ENCODE results near the gene HEXIM1. TPM values are rescaled to one million over a fixed set of nuclear protein-coding genes. Genes with fewer than 3 reads are reported as not detected.

Gene HEXIM1
- total RNA-seq, 1 experiment from 2014 or later, result 59.1 TPM

DNA sequence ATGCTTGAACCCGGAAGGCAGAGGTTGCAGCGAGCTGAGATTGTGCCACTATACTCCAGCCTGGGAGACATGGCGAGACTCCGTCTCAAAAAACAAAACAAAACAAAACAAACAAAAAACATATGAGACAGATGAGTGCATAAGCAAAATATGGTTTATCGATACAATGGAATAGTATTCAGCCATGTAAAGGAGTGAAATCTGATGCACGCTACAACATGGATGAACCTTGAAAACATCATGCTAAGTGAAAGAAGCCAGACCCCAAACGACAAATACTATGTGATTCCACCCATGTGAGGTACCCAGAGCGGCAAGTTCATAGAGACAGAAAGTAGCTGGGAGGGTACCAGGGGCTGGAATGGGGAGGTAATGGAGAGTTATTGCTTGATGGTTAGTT, 22.8 kb upstream of the HEXIM1 start:
- TF ChIP-seq TCF7L2 (IDR thresholded peaks at IDR 0.05; ENCODE audit: low read depth, low read length) (no peak), POLR2AphosphoS5 (IDR thresholded peaks at IDR 0.05; ENCODE audit: low read depth, low read length) (no peak), SIN3A (IDR thresholded peaks at IDR 0.05; ENCODE audit: borderline replicate concordance, insufficient read depth, low read depth, low read length) (no peak)
- TF ChIP-seq, protein P1, sequence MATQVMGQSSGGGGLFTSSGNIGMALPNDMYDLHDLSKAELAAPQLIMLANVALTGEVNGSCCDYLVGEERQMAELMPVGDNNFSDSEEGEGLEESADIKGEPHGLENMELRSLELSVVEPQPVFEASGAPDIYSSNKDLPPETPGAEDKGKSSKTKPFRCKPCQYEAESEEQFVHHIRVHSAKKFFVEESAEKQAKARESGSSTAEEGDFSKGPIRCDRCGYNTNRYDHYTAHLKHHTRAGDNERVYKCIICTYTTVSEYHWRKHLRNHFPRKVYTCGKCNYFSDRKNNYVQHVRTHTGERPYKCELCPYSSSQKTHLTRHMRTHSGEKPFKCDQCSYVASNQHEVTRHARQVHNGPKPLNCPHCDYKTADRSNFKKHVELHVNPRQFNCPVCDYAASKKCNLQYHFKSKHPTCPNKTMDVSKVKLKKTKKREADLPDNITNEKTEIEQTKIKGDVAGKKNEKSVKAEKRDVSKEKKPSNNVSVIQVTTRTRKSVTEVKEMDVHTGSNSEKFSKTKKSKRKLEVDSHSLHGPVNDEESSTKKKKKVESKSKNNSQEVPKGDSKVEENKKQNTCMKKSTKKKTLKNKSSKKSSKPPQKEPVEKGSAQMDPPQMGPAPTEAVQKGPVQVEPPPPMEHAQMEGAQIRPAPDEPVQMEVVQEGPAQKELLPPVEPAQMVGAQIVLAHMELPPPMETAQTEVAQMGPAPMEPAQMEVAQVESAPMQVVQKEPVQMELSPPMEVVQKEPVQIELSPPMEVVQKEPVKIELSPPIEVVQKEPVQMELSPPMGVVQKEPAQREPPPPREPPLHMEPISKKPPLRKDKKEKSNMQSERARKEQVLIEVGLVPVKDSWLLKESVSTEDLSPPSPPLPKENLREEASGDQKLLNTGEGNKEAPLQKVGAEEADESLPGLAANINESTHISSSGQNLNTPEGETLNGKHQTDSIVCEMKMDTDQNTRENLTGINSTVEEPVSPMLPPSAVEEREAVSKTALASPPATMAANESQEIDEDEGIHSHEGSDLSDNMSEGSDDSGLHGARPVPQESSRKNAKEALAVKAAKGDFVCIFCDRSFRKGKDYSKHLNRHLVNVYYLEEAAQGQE (IDR thresholded peaks at IDR 0.05; ENCODE audit: insufficient read depth in 1 of 2, low read depth in 2 of 2, low read length in 1 of 2), result no peak
- TF ChIP-seq, protein P2, sequence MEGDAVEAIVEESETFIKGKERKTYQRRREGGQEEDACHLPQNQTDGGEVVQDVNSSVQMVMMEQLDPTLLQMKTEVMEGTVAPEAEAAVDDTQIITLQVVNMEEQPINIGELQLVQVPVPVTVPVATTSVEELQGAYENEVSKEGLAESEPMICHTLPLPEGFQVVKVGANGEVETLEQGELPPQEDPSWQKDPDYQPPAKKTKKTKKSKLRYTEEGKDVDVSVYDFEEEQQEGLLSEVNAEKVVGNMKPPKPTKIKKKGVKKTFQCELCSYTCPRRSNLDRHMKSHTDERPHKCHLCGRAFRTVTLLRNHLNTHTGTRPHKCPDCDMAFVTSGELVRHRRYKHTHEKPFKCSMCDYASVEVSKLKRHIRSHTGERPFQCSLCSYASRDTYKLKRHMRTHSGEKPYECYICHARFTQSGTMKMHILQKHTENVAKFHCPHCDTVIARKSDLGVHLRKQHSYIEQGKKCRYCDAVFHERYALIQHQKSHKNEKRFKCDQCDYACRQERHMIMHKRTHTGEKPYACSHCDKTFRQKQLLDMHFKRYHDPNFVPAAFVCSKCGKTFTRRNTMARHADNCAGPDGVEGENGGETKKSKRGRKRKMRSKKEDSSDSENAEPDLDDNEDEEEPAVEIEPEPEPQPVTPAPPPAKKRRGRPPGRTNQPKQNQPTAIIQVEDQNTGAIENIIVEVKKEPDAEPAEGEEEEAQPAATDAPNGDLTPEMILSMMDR (IDR thresholded peaks at IDR 0.05), result no peak
- DNase-seq (ENCODE audit: low read depth, low spot score) (no peak), ATAC-seq (no peak)
- no peaks in the 10 kb centered on the region for H3K36me3 ChIP-seq (ENCODE audit: control insufficient read depth, insufficient read depth, low read length)
- peaks cover 68% of the 10 kb centered on the region for H3K4me1 ChIP-seq (ENCODE audit: control insufficient read depth, insufficient read depth, low read length)
- ChIA-PET CTCF (no interaction called here), POLR2A (no interaction called here)
- peak overlapping the region; percentile 69 for H3K27ac ChIP-seq (ENCODE audit: low read length)
- no peak overlapping the region for H3K4me3 ChIP-seq (ENCODE audit: low read depth in 2 of 2, low read length in 2 of 2)
- H3K9me3 ChIP-seq (ENCODE audit: control insufficient read depth, insufficient read depth, low read depth, low read length), result no peaks in the 10 kb centered on the region
- in situ Hi-C loops (cut with HindIII; ENCODE audit: low pct_unique_long_range_greater_than_20kb, low sequenced_read_pairs) (no loop called here), intact Hi-C loops (cut with micrococcal nuclease; ENCODE audit: unreplicated experiment) (no loop called here)
- no peaks in the 10 kb centered on the region for H3K27me3 ChIP-seq (ENCODE audit: control insufficient read depth, insufficient read depth, low read length)
- no TSS peak for BruUV-seq (replicated peaks)

DNA sequence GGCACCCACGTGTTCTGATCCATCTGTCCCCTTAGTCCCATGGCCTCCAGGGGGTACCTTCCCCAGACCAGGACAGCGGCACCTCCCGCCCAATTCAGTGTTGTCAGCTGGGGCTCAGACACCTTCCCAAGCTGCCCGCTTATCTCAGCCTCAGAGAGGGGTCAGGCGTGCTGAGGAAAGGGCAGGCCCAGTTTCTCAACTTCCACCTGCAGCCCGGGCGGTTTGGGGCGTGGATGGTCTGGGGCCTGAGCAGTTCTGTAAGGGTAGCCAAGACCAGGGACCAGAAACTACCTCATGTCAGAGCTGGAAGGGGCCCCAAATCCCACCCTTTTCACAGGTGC, 21.1 kb upstream of the HEXIM1 start:
- TF ChIP-seq, protein P1 (IDR thresholded peaks at IDR 0.05; ENCODE audit: insufficient read depth in 1 of 2, low read depth in 2 of 2, low read length in 1 of 2), result no peak
- TF ChIP-seq POLR2AphosphoS5 (IDR thresholded peaks at IDR 0.05; ENCODE audit: low read depth, low read length) (no peak), TCF7L2 (IDR thresholded peaks at IDR 0.05; ENCODE audit: low read depth, low read length) (no peak), SIN3A (IDR thresholded peaks at IDR 0.05; ENCODE audit: borderline replicate concordance, insufficient read depth, low read depth, low read length) (no peak)
- TF ChIP-seq, protein P2 (IDR thresholded peaks at IDR 0.05), result no peak
- no peaks in the 10 kb centered on the region for H3K9me3 ChIP-seq (ENCODE audit: control insufficient read depth, insufficient read depth, low read depth, low read length)
- H3K27me3 ChIP-seq (ENCODE audit: control insufficient read depth, insufficient read depth, low read length), result no peaks in the 10 kb centered on the region
- DNase-seq (ENCODE audit: low read depth, low spot score) (no peak), ATAC-seq (no peak)
- no TSS peak for BruUV-seq (replicated peaks)
- ChIA-PET POLR2A (interaction anchor here (0.5 kb wide), 1 partner anchor 936 kb away, joined by 8 read pairs; no protein-coding TSS in a partner anchor), CTCF (no interaction called here)
- H3K36me3 ChIP-seq (ENCODE audit: control insufficient read depth, insufficient read depth, low read length), result no peaks in the 10 kb centered on the region; the same call in 1 of the 2 replicates
- H3K4me1 ChIP-seq (ENCODE audit: control insufficient read depth, insufficient read depth, low read length), result peaks cover 70% of the 10 kb centered on the region
- in situ Hi-C loops (cut with HindIII; ENCODE audit: low pct_unique_long_range_greater_than_20kb, low sequenced_read_pairs) (no loop called here), intact Hi-C loops (cut with micrococcal nuclease; ENCODE audit: unreplicated experiment) (no loop called here)
- no peak overlapping the region for H3K4me3 ChIP-seq (ENCODE audit: low read depth in 2 of 2, low read length in 2 of 2)
- peak overlapping the region; percentile 83 for H3K27ac ChIP-seq (ENCODE audit: low read length)

Data from Panc1 (cell line).